A673 (cell line): ENCODE measurements around the gene CASQ1.

Source experiments
- CTCF ChIP-seq: fragments of 300-800, 200-600 bp; sonication (generic); conservative IDR thresholded peaks from 2 replicates; pipeline ENCODE4 v1.5.1; 2017; ENCODE audit warnings: low read depth, mild to moderate bottlenecking, antibody characterized with exemption, low read length, moderate library complexity, mixed read lengths
- EZH2 ChIP-seq: fragments of 200-600 bp; sonication (generic); IDR thresholded peaks from 2 replicates; pipeline ENCODE4 v1.6.1; 2017; ENCODE audit warnings: borderline replicate concordance, low read depth, mild to moderate bottlenecking, mixed read lengths, antibody characterized with exemption, low read length; ENCODE audit not compliant: poor library complexity, severe bottlenecking

- TF ChIP-seq CTCF (no peak), EZH2 (no peak)
Measured at GRCh38 chr1:160244209-160244608, 53.8 kb downstream of the CASQ1 start.
